IPS DF 6.9 (cell line): ENCODE measurements around the gene SVIL.
"Not testable (repeated sequence)": the region's sequence is repeated elsewhere in the genome, so short reads cannot be mapped to it uniquely, and the experiment has no call there.

Source experiments
- DNase-seq: peaks from one replicate; pipeline ENCODE4 v3.0.0-alpha.2; 2013; ENCODE audit warnings: low read depth, low spot score
- H3K27ac ChIP-seq: one replicate; pipeline ENCODE4 v1.5.1; 2013; ENCODE audit warnings: low read length, control low read depth
- H3K27me3 ChIP-seq: 2 replicates; pipeline ENCODE4 v1.6.1; 2013; ENCODE audit warnings: mild to moderate bottlenecking, low read length; ENCODE audit not compliant: control insufficient read depth, insufficient read depth
- H3K36me3 ChIP-seq: 2 replicates; pipeline ENCODE4 v1.6.1; 2013; ENCODE audit warnings: low read length; ENCODE audit not compliant: control insufficient read depth, insufficient read depth
- H3K4me1 ChIP-seq: 2 replicates; pipeline ENCODE4 v1.6.1; 2013; ENCODE audit warnings: low read length; ENCODE audit not compliant: control insufficient read depth, insufficient read depth
- H3K4me3 ChIP-seq: 2 replicates; pipeline ENCODE4 v1.5.1; 2013; ENCODE audit warnings: mild to moderate bottlenecking, low read length
- H3K9me3 ChIP-seq: 2 replicates; pipeline ENCODE4 v1.6.1; 2013; ENCODE audit warnings: low read length, inconsistent platforms; ENCODE audit not compliant: control insufficient read depth, insufficient read depth
- WGBS: extraction: QIAGEN DNeasy Blood & Tissue Kit; methylation state at CpG from one replicate; pipeline ENCODE4 v1.1.7; 2013; ENCODE audit warnings: mixed read lengths, missing lambda C conversion rate; ENCODE audit not compliant: insufficient read length, insufficient coverage; 5-methylcytosine and 5-hydroxymethylcytosine counted together

Gene SVIL

DNA sequence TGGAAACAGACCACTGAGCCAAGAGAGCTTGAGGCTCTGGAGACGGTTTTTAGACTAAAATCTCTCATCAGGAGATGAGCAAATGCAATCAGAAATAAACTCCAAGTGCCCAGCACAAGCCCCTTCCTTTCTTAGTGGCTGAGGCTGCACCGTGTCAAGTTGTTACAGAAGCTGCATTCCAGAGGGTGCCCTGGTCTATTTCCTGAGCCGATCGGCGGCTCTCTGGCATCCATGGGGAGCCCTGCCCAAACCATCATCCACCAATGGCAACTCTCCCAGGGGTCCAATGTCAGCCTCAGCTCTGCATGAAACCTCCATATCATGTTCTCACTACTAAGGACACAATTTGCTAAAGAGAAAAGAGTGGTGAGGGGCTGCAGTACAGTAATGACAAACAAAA, 89.6 kb downstream of the SVIL start:
- Histone ChIP-seq H3K27me3 (no peaks in the 10 kb centered on the region), H3K4me3 (no peak overlapping the region), H3K4me1 (0 out of 2 replicates have a peak, but pooled peaks cover 2% of the 10 kb centered on the region), H3K9me3 (no peaks in the 10 kb centered on the region), H3K36me3 (no peaks in the 10 kb centered on the region), H3K27ac (no peak overlapping the region)
- no peak for DNase-seq
- no CpG with 5 or more reads among the region's 5 CpGs for WGBS

DNA sequence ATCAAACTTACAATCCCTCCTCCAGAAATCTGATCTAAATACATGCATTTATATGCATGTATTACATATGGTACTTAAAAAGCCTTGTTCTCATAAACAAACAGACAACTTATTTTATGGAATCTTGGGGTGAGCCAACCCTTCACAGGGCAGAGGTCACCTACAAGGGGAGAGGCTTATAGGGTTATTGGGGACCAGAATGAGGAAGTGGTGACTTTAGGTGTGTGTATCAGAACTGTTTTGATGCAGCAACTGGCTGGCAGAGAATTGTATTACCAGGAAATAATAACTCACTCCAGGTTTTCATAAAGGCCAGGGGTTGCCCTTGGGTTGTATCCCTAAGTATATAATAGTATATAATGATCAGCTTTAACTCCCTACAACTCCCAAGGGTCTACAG, 91.1 kb downstream of the SVIL start:
- Histone ChIP-seq H3K27me3 (no peaks in the 10 kb centered on the region), H3K4me3 (no peak overlapping the region), H3K27ac (no peak overlapping the region), H3K36me3 (no peaks in the 10 kb centered on the region), H3K9me3 (no peaks in the 10 kb centered on the region), H3K4me1 (0 out of 2 replicates have a peak, but pooled peaks cover 2% of the 10 kb centered on the region)
- no peak for DNase-seq

DNA sequence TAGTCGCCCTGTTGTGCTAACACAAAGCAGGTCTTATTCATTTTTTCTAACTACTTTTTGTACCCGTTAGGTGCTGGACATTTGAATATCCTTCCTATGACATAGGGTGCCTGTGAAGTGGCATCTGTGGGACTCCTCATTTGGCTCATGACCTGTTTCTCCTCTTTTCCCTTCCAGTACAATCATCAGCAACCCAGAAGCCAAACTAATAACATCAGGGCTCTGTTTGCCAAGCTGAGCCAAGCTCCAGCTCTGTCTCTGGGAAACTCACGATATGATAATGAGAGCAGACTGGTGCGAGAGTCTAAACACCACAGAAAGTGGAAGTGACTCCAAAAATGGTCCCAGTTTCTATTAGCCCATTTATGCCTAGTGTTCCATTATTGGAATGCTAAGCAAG, 92.0 kb downstream of the SVIL start:
- WGBS, result no CpG with 5 or more reads among the region's 4 CpGs
- H3K4me1 ChIP-seq, result 0 out of 2 replicates have a peak, but pooled peaks cover 4% of the 10 kb centered on the region
- no peaks in the 10 kb centered on the region for H3K36me3 ChIP-seq
- DNase-seq, result no peak
- H3K9me3 ChIP-seq, result no peaks in the 10 kb centered on the region
- H3K27me3 ChIP-seq, result no peaks in the 10 kb centered on the region
- H3K4me3 ChIP-seq, result no peak overlapping the region
- no peak overlapping the region for H3K27ac ChIP-seq

DNA sequence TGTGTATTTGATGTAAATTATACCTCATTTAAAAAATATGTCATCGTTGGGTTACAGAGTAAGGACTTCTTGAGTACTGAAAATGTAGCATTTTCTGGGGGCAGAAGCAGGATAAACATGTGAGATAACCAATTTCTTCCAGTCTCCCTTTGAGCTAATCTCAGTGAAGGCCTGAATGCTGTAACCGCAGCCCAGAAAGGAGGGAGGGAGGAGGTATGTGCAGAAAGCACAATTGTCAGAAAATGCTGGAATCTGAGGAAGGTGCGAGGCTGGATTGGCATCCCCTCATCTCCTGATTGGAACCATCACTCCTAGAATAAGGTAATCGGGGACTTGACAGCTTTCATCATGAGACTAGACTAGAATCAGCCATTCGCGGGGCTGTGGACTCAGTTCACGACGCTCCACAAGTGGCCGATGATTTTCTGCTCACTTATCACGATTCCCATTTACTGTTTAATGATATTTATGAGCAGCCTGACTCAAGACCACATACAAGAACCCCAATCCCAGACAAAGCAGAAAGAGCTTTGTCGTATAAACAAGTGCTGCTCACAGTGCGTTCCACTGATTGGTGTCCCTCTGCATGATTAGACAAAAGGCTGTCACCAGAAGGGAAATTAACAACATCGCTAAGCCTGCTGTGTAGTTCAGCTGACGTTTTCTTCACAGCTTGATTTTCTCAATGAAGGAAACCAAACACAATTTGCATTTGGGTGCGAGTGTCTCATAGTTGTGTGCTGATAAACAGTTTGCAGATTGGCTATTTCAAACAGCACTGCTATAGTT, 93.2 kb downstream of the SVIL start:
- H3K9me3 ChIP-seq, result no peaks in the 10 kb centered on the region
- no peaks in the 10 kb centered on the region for H3K27me3 ChIP-seq
- DNase-seq, result no peak
- no peak overlapping the region for H3K27ac ChIP-seq
- no peak overlapping the region for H3K4me3 ChIP-seq
- 0 out of 2 replicates have a peak, but pooled peaks cover 4% of the 10 kb centered on the region for H3K4me1 ChIP-seq
- H3K36me3 ChIP-seq, result no peaks in the 10 kb centered on the region
- no CpG with 5 or more reads among the region's 15 CpGs for WGBS

DNA sequence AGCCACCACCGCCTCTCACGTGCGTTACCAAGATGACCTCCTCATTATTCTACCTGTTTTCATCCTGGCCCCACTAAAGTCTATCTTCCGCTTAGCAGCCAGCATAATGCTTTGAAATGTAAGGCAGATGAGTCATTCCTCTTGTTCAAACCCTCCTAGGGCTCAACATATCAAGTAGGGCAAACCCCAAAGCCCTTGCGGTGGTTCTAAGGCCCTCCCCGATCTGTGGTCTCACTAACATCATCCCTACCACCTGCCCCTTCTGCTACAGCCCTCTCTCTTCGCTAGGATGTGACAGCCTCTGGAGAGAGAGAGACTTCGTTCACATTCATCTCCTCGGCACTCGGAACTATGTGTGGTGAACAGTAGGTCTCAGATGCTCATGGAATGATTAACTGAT, 94.8 kb downstream of the SVIL start:
- no peaks in the 10 kb centered on the region for H3K27me3 ChIP-seq
- DNase-seq, result no peak
- H3K9me3 ChIP-seq, result no peaks in the 10 kb centered on the region
- H3K4me3 ChIP-seq, result no peak overlapping the region
- H3K27ac ChIP-seq, result no peak overlapping the region
- no peaks in the 10 kb centered on the region for H3K36me3 ChIP-seq
- H3K4me1 ChIP-seq, result 0 out of 2 replicates have a peak, but pooled peaks cover 4% of the 10 kb centered on the region
- no CpG with 5 or more reads among the region's 10 CpGs for WGBS

DNA sequence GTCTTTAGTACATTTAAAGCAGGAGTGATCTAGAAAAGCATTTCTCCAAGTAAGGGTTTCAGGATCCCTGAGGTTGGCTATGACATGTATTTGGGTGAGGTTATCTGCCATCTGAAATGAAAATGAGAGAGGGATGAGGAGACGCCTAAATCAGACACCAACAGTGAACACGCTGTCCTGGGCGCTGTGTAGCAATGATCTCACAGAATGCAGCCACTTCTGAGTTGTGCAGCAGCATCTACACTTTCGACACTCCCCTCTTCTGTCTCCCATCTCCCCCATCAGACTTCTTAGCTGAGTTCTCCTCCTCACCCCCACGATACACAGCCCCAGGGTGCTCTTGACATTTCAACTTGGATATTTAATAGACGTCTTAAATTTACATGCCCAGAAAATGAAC, 95.4 kb downstream of the SVIL start:
- Histone ChIP-seq H3K36me3 (no peaks in the 10 kb centered on the region), H3K4me3 (no peak overlapping the region), H3K9me3 (no peaks in the 10 kb centered on the region), H3K27me3 (no peaks in the 10 kb centered on the region), H3K4me1 (0 out of 2 replicates have a peak, but pooled peaks cover 4% of the 10 kb centered on the region), H3K27ac (no peak overlapping the region)
- no CpG with 5 or more reads among the region's 6 CpGs for WGBS
- no peak for DNase-seq

DNA sequence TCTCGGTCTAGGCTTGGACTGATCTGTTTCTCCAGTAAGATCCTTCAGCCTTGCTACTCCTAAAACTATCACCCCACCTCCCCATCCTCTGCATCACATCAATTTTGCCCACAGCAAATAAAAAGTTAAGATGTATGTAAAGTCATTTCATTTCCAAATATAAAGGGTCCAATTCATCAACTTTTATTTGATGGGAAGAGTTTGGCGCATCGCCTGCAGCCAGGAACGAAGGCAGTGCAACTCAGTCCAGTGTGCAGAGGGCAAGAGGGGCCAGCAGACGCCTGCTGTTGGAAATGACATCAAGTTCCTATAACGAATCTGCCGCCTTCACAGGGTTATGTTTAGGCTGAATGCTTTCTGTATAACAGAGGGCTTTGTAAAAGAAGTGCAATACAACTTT, 97.0 kb downstream of the SVIL start:
- Histone ChIP-seq H3K36me3 (no peaks in the 10 kb centered on the region), H3K27me3 (no peaks in the 10 kb centered on the region), H3K9me3 (no peaks in the 10 kb centered on the region), H3K4me3 (no peak overlapping the region), H3K27ac (no peak overlapping the region), H3K4me1 (peaks cover 9% of the 10 kb centered on the region)
- DNase-seq, result no peak
- WGBS, result no CpG with 5 or more reads among the region's 7 CpGs

DNA sequence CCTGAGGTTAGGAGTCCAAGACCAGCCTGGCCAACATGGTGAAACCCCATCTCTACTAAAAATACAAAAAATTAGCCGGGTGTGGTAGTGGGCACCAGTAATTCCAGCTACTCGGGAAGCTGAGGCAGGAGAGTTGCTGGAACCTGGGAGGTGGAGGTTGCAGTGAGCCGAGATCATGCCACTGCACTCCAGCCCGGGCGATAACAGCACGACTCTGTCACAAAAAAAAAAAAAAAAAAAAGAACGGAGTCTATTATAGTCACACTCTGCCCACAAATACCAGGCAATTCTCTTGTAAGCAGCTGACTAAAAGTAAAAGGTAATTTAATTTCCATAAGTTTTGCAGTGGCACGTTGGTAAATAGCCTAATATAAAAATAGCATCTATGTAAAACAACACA, 98.1 kb downstream of the SVIL start:
- not testable (repeated sequence) for H3K27me3 ChIP-seq, H3K9me3 ChIP-seq, H3K36me3 ChIP-seq, DNase-seq, H3K4me3 ChIP-seq, H3K4me1 ChIP-seq, H3K27ac ChIP-seq
- no CpG with 5 or more reads among the region's 8 CpGs for WGBS

DNA sequence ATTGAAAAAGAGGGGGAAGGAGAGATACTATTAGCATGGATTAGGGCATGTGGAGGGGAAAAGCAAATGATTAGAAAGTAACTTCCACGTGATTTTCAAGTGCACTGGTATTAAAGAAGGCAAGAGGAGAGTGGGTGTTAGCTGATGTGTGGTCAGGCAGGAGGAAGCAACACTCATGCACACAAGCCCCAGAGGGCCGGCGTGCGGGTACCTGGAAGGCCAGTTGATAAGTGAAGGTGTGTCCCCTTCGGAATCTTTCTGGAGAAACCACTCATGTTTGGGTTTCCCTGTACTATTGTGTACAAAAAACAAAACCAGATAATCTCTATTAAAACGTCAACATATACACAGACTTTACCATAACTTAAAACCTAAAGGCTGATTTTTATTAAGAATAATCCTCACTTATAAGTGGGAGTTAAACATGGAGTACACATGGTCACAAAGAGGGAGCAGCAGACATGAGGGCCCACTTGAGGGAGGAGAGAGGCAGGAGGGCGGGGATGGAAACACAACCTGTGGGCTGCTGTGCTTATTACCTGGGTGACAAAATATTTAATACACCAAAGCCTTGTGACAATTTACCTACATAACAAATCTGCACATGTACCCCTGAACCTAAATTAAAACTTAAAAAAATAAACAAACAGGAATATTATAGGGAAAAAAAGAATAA, 98.9 kb downstream of the SVIL start:
- Histone ChIP-seq H3K9me3 (no peaks in the 10 kb centered on the region), H3K4me1 (peaks cover 8% of the 10 kb centered on the region), H3K27ac (no peak overlapping the region), H3K4me3 (no peak overlapping the region), H3K27me3 (no peaks in the 10 kb centered on the region), H3K36me3 (no peaks in the 10 kb centered on the region)
- WGBS, result 100% methylated on average over 1 of the region's 7 CpGs
- DNase-seq, result no peak

DNA sequence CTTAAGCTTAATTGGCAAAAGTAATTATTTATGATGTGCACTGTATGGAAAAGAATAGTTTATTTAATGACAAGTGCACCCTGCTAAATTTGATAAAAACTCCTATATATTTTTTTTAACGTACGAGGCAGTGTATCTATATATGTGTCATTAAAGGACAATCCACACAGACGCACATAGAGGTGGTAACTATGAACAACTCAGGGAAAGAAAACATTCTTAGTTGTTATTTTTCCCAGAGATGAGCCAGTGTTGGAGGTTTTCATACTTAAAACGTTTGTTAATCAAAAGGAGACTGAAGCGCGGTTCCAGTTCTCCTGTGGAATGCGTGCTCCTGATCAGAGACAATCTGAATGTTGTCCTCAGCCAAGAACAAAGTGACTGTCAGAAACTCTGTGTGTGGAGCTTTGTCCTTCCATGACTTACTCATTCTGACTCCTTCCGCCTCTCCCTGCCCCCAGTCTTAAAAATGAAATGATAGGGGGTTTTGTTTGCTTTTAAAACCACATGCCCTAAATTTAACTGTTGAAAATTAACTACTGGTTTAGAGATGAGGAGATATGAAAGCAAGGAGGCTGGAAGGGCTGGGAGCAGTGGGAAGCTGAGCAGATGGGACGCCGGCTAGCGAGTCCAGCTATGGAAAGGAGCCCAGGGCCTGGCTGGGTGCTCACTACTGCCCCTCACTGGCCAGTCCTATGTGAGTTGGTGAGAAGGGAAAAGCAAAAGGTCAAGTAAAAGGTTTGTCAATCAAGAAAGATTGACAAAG, 99.6 kb downstream of the SVIL start:
- peak; percentile 33 for DNase-seq
- WGBS, result no CpG with 5 or more reads among the region's 11 CpGs
- peaks cover 7% of the 10 kb centered on the region for H3K4me1 ChIP-seq
- H3K27ac ChIP-seq, result no peak overlapping the region
- no peaks in the 10 kb centered on the region for H3K9me3 ChIP-seq
- H3K36me3 ChIP-seq, result no peaks in the 10 kb centered on the region
- H3K4me3 ChIP-seq, result no peak overlapping the region
- no peaks in the 10 kb centered on the region for H3K27me3 ChIP-seq
